Lung (tissue), 12 donors: ENCODE measurements around the gene TSEN15. TPM values are rescaled to one million over a fixed set of nuclear protein-coding genes. Genes with fewer than 3 reads are reported as not detected.

Experiments
- ATAC-seq: fragments of 200-7000 bp; cut with Tn5 transposase; one replicate; pipeline ENCODE4 v1.9.1; 2020; ENCODE audit warnings: moderate number of reproducible peaks; ENCODE audit not compliant: insufficient read depth, low FRiP score
- DNase-seq, 3 donors: peaks; one replicate each; pipeline ENCODE4 v3.0.0-alpha.2; 2013 to 2017
- H3K27ac ChIP-seq, 2 donors: one replicate each; pipeline ENCODE4 v1.5.1; 2013; ENCODE audit warnings: mild to moderate bottlenecking in 2 of 2, moderate library complexity in 2 of 2, control low read depth in 1 of 2, inconsistent platforms in 1 of 2, low read depth in 1 of 2, low read length in 1 of 2
- H3K27me3 ChIP-seq, 3 donors: one replicate each; pipeline ENCODE4 v1.5.1; 2013; ENCODE audit warnings: low read length in 2 of 3; ENCODE audit not compliant: control insufficient read depth in 3 of 3, insufficient read depth in 3 of 3
- H3K36me3 ChIP-seq, 4 donors: one replicate each; pipeline ENCODE4 v1.5.1; 2013; ENCODE audit warnings: low read length in 4 of 4, mild to moderate bottlenecking in 1 of 4, moderate library complexity in 1 of 4; ENCODE audit not compliant: control insufficient read depth in 4 of 4, insufficient read depth in 4 of 4
- H3K4me1 ChIP-seq, 5 donors: one replicate each; pipeline ENCODE4 v1.5.1; 2013; ENCODE audit warnings: low read length in 5 of 5, mild to moderate bottlenecking in 2 of 5, moderate library complexity in 1 of 5; ENCODE audit not compliant: control insufficient read depth in 5 of 5, insufficient read depth in 5 of 5
- H3K4me3 ChIP-seq: one replicate; pipeline ENCODE4 v1.5.1; 2013; ENCODE audit warnings: mild to moderate bottlenecking, control low read depth, moderate library complexity
- H3K9ac ChIP-seq, 2 donors: one replicate each; pipeline ENCODE4 v1.5.1; 2013; ENCODE audit warnings: low read length in 2 of 2, control low read depth in 1 of 2; ENCODE audit not compliant: insufficient read depth in 1 of 2
- H3K9me3 ChIP-seq, 4 donors: one replicate each; pipeline ENCODE4 v1.5.1; 2013; ENCODE audit warnings: low read length in 3 of 4, mild to moderate bottlenecking in 1 of 4, moderate library complexity in 1 of 4; ENCODE audit not compliant: control insufficient read depth in 4 of 4, insufficient read depth in 3 of 4
- WGBS, 2 donors: extraction: QIAGEN DNeasy Blood & Tissue Kit; methylation state at CpG; one replicate each; pipeline ENCODE4 v1.1.7; 2013; 5-methylcytosine and 5-hydroxymethylcytosine counted together
- polyA plus RNA-seq, 2 donors: library from polyadenylated mRNA; stranded (reverse); fragments of 200-250 nt; gene quantifications; one replicate each; pipeline ENCODE4 v1.2.1, GENCODE V29; 2013
- total RNA-seq, 2 donors: library from RNA; depleted of rRNA in 1 of 2; stranded (reverse); fragments of >200 nt in 1 of 2; gene quantifications; one replicate each; pipeline ENCODE4 v1.2.1, GENCODE V29; 2014 to 2021
- TF ChIP-seq, protein P1 (sequence below): IDR thresholded peaks from 2 replicates; pipeline ENCODE4 v1.5.1; 2012; ENCODE audit warnings: mild to moderate bottlenecking; ENCODE audit errors: control extremely low read depth, extremely low read depth
- donor health status: control.
- donor health status: control.
- donor health status: Bipolar disorder and iron deficiency.
- donor health status: healthy.
- donor health status: DM: yes; HTN: yes; CAD: no.

Gene TSEN15
- total and polyA plus RNA-seq, 4 donors, result 18.8 to 32.8 (median 31.1) TPM

DNA sequence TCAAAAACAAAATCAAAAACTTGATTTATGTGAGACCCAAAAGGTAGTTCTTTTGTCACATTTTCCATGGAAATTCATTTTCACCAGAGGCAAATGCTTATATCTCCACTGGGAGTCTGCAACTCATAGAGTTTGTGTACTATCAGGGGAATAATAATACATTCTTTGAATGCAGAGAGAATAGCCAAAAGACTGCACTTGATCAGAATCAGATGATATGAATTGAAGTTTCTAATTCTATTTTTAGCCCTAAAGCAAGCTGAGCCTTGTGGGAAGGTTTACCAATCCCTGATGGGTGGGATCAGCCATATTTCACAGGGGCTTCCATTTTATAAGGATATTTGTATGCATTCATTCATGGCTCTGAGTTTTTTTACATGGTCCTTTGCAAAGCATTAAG lies 49.6 kb downstream of the TSEN15 start:
- ATAC-seq (no peak), DNase-seq (no peak)
- TF ChIP-seq, protein P1, sequence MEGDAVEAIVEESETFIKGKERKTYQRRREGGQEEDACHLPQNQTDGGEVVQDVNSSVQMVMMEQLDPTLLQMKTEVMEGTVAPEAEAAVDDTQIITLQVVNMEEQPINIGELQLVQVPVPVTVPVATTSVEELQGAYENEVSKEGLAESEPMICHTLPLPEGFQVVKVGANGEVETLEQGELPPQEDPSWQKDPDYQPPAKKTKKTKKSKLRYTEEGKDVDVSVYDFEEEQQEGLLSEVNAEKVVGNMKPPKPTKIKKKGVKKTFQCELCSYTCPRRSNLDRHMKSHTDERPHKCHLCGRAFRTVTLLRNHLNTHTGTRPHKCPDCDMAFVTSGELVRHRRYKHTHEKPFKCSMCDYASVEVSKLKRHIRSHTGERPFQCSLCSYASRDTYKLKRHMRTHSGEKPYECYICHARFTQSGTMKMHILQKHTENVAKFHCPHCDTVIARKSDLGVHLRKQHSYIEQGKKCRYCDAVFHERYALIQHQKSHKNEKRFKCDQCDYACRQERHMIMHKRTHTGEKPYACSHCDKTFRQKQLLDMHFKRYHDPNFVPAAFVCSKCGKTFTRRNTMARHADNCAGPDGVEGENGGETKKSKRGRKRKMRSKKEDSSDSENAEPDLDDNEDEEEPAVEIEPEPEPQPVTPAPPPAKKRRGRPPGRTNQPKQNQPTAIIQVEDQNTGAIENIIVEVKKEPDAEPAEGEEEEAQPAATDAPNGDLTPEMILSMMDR, result no peak
- Histone ChIP-seq H3K9ac (no peak overlapping the region), H3K27me3 (no peaks in the 10 kb centered on the region), H3K4me1 (peaks cover 0 to 3% (median 0%) of the 10 kb centered on the region in 5 donors), H3K4me3 (no peak overlapping the region), H3K36me3 (no peaks in the 10 kb centered on the region), H3K9me3 (no peaks in the 10 kb centered on the region), H3K27ac (no peak overlapping the region)

GRCh38 chr1:184101571-184101970 lies 50.0 kb downstream of the TSEN15 start:
- ATAC-seq (no peak), DNase-seq (no peak)
- TF ChIP-seq, protein P1, result no peak
- Histone ChIP-seq H3K27ac (no peak overlapping the region), H3K4me3 (no peak overlapping the region), H3K36me3 (no peaks in the 10 kb centered on the region), H3K9ac (no peak overlapping the region), H3K4me1 (peaks cover 0 to 3% (median 0%) of the 10 kb centered on the region in 5 donors), H3K9me3 (peaks cover 0 to under 1% (median 0%) of the 10 kb centered on the region in 4 donors), H3K27me3 (no peaks in the 10 kb centered on the region)
- 75 to 82% methylated on average over 1 of the region's 1 CpG for WGBS, 2 donors

- WGBS, 2 donors, result 83 to 85% methylated on average over 11 of the region's 11 CpGs
- TF ChIP-seq, protein P1, result no peak
- H3K9me3 ChIP-seq, result peaks cover 0 to 5% (median 0%) of the 10 kb centered on the region in 4 donors
- H3K27ac ChIP-seq, result no peak overlapping the region
- no peaks in the 10 kb centered on the region for H3K36me3 ChIP-seq
- ATAC-seq (peak; percentile 34), DNase-seq (no peak)
- H3K27me3 ChIP-seq, result no peaks in the 10 kb centered on the region
- H3K4me1 ChIP-seq, result peaks cover 0 to 2% (median 0%) of the 10 kb centered on the region in 5 donors
- no peak overlapping the region for H3K9ac ChIP-seq
- H3K4me3 ChIP-seq, result no peak overlapping the region
Observed at GRCh38 chr1:184110272-184111204, 59.0 kb downstream of the TSEN15 start.
